Caco-2 (cell line): Measurements from ENCODE around the gene DCAF5. TPM values are rescaled to one million over a fixed set of nuclear protein-coding genes. Genes with fewer than 3 reads are reported as not detected.
A peak's percentile ranks its signal among the peaks of the same experiment; 100 is the strongest.

ENCODE experiments used
- BruUV-seq: library from RNA; stranded (reverse); fragments of 400-500 nt; replicated peaks from 2 replicates; lab custom pipeline; 2021; lab: Mats Ljungman, UMichigan
- CTCF ChIA-PET: fragments of 300-600 bp; sonication (Branson Sonifier 250); formaldehyde crosslinking; loops from one replicate; lab custom pipeline; 2022; ENCODE audit warnings: antibody characterized with exemption; lab: Charles Lee
- POLR2A ChIA-PET: fragments of 300-600 bp; sonication (Branson Sonifier 250); formaldehyde crosslinking; loops from one replicate; lab custom pipeline; 2022; ENCODE audit warnings: antibody characterized with exemption; lab: Charles Lee
- DNase-seq, 2 experiments: peaks; one replicate each; pipeline versions ENCODE4 v3.0.0 to v3.0.0-alpha.2; 2020 to 2022
- H3K27me3 ChIP-seq: replicated peaks from 2 replicates; pipeline ENCODE4 v1.6.0; 2011; ENCODE audit warnings: low read length; ENCODE audit not compliant: control insufficient read depth, insufficient read depth
- H3K36me3 ChIP-seq: 2 replicates; pipeline ENCODE4 v1.5.1; 2011; ENCODE audit warnings: low read length; ENCODE audit not compliant: control insufficient read depth, insufficient read depth
- H3K4me1 ChIP-seq: fragments of 250-450 bp; sonication (Bioruptor Pico); 2 replicates; pipeline ENCODE4 v1.5.1; 2020; ENCODE audit warnings: mild to moderate bottlenecking
- H3K4me3 ChIP-seq: 2 replicates; pipeline ENCODE4 v1.5.1; 2011; ENCODE audit warnings: low read depth, mild to moderate bottlenecking, control low read depth, low read length
- H3K9me3 ChIP-seq: fragments of 250-450 bp; sonication (Bioruptor Pico); 2 replicates; pipeline ENCODE4 v1.5.1; 2020; ENCODE audit warnings: mild to moderate bottlenecking, moderate library complexity
- H3K27ac Mint-ChIP-seq: one replicate; pipeline ENCODE4 v1.8.0; 2022; ENCODE audit warnings: mixed read lengths; ENCODE audit not compliant: unreplicated experiment
- H3K27me3 Mint-ChIP-seq: one replicate; pipeline ENCODE4 v1.8.0; 2022; ENCODE audit warnings: mixed read lengths; ENCODE audit not compliant: insufficient read depth, unreplicated experiment
- H3K36me3 Mint-ChIP-seq: one replicate; pipeline ENCODE4 v1.8.0; 2022; ENCODE audit warnings: mild to moderate bottlenecking, mixed read lengths; ENCODE audit not compliant: insufficient read depth, unreplicated experiment
- H3K4me1 Mint-ChIP-seq: one replicate; pipeline ENCODE4 v1.8.0; 2022; ENCODE audit warnings: low read depth, mixed read lengths; ENCODE audit not compliant: unreplicated experiment
- H3K4me3 Mint-ChIP-seq: one replicate; pipeline ENCODE4 v1.8.0; 2022; ENCODE audit warnings: mild to moderate bottlenecking, moderate library complexity, mixed read lengths; ENCODE audit not compliant: unreplicated experiment
- H3K9me3 Mint-ChIP-seq: one replicate; pipeline ENCODE4 v1.8.0; 2022; ENCODE audit warnings: mixed read lengths; ENCODE audit not compliant: unreplicated experiment
- intact Hi-C: fragments of 100-400 bp; cut with micrococcal nuclease; formaldehyde crosslinking; loops from one replicate; pipeline ENCODE4 v1.10.0; 2022; ENCODE audit not compliant: unreplicated experiment
- total RNA-seq: library from RNA; stranded (reverse); gene quantifications from 2 replicates; pipeline ENCODE4 v1.2.3, GENCODE V29; 2022
- TF ChIP-seq, protein P1 (sequence below), 2 experiments: fragments of 200-600 bp in 1 of 2; IDR thresholded peaks; 1 replicate in 1 of 2; 2 replicates in 1 of 2; pipeline versions ENCODE4 v1.5.1 to v1.8.0; 2011 to 2022; ENCODE audit warnings: antibody characterized with exemption in 1 of 2, control low read depth in 1 of 2, inconsistent platforms in 1 of 2, low read depth in 1 of 2, low read length in 1 of 2, mild to moderate bottlenecking in 1 of 2, moderate library complexity in 1 of 2; ENCODE audit not compliant: insufficient read depth in 1 of 2, severe bottlenecking in 1 of 2, unreplicated experiment in 1 of 2

Gene DCAF5
- total RNA-seq, 1 experiment from 2014 or later: 34.8 TPM

DNA sequence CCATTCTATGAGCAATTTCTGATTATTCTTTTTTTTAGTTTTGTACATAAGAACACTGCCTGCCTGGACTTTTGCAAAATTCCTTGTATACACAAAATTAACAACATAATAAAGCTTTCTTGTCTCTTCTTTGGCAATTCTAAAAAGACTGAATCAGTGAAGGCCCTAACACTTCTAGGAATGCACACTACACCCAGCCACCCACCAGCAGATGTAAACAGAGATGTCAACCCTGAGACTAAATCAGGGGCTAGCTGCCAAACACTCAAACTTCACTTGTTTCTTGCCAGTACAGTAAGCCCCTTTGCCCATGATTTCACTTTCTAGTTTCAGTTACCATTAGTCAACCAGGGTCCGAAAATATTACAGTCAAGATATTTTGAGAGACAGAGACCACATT, 15.5 kb downstream of the DCAF5 start:
- POLR2A ChIA-PET: interaction anchor here (0.6 kb wide), 1 partner anchor 260 kb away, joined by 4 read pairs; no protein-coding TSS in a partner anchor
- Histone ChIP-seq H3K9me3 (no peaks in the 10 kb centered on the region), H3K36me3 (no peaks in the 10 kb centered on the region; the same call in 1 of the 2 replicates), H3K4me3 (no peak overlapping the region), H3K27me3 (no peaks in the 10 kb centered on the region), H3K4me1 (no peaks in the 10 kb centered on the region)
- DNase-seq: no peak
- TF ChIP-seq, protein P1, sequence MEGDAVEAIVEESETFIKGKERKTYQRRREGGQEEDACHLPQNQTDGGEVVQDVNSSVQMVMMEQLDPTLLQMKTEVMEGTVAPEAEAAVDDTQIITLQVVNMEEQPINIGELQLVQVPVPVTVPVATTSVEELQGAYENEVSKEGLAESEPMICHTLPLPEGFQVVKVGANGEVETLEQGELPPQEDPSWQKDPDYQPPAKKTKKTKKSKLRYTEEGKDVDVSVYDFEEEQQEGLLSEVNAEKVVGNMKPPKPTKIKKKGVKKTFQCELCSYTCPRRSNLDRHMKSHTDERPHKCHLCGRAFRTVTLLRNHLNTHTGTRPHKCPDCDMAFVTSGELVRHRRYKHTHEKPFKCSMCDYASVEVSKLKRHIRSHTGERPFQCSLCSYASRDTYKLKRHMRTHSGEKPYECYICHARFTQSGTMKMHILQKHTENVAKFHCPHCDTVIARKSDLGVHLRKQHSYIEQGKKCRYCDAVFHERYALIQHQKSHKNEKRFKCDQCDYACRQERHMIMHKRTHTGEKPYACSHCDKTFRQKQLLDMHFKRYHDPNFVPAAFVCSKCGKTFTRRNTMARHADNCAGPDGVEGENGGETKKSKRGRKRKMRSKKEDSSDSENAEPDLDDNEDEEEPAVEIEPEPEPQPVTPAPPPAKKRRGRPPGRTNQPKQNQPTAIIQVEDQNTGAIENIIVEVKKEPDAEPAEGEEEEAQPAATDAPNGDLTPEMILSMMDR (IDR thresholded peaks at IDR 0.05; ENCODE audit: insufficient read depth in 1 of 2, low read depth in 1 of 2, low read length in 1 of 2, severe bottlenecking in 1 of 2, unreplicated experiment in 1 of 2): no peak
- H3K4me3 Mint-ChIP-seq: no peak overlapping the region
- no peak overlapping the region for H3K27ac Mint-ChIP-seq
- no peaks in the 10 kb centered on the region for H3K9me3 Mint-ChIP-seq
- no TSS peak for BruUV-seq
- H3K4me1 Mint-ChIP-seq: peaks cover 6% of the 10 kb centered on the region
- intact Hi-C loops: no loop called here
- no peaks in the 10 kb centered on the region for H3K36me3 Mint-ChIP-seq
- CTCF ChIA-PET: interaction anchor here (0.6 kb wide), 1 partner anchor 14 kb away, joined by 3 read pairs; no protein-coding TSS in a partner anchor
- no peaks in the 10 kb centered on the region for H3K27me3 Mint-ChIP-seq

DNA sequence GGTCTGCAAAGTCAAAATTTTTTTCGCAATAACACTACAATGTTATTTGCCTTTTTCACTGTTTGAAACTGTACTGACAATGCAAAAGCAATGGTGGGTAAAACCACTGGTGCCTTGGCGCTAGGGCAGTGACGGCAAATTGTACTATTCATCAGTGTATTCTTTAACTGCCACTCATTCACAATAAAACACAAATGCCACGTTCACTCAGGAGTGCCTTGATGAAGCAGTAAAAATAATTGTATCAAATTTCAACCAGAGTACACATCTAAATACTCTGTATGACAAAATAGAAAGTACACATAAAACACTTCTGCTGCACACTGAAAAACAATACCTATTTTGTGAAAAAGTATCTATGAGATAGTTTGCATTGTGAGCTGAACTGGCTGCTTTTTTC, 17.8 kb downstream of the DCAF5 start:
- TF ChIP-seq, protein P1 (IDR thresholded peaks at IDR 0.05; ENCODE audit: insufficient read depth in 1 of 2, low read depth in 1 of 2, low read length in 1 of 2, severe bottlenecking in 1 of 2, unreplicated experiment in 1 of 2): no peak
- H3K36me3 ChIP-seq: no peaks in the 10 kb centered on the region
- Mint-ChIP-seq H3K9me3 (no peaks in the 10 kb centered on the region), H3K4me1 (peaks cover 6% of the 10 kb centered on the region), H3K27ac (no peak overlapping the region), H3K36me3 (no peaks in the 10 kb centered on the region), H3K4me3 (no peak overlapping the region), H3K27me3 (no peaks in the 10 kb centered on the region)
- no peaks in the 10 kb centered on the region for H3K9me3 ChIP-seq
- ChIA-PET POLR2A (no interaction called here), CTCF (no interaction called here)
- H3K4me3 ChIP-seq: no peak overlapping the region
- intact Hi-C loops: no loop called here
- no TSS peak for BruUV-seq
- no peaks in the 10 kb centered on the region for H3K27me3 ChIP-seq
- DNase-seq: no peak
- H3K4me1 ChIP-seq: no peaks in the 10 kb centered on the region

DNA sequence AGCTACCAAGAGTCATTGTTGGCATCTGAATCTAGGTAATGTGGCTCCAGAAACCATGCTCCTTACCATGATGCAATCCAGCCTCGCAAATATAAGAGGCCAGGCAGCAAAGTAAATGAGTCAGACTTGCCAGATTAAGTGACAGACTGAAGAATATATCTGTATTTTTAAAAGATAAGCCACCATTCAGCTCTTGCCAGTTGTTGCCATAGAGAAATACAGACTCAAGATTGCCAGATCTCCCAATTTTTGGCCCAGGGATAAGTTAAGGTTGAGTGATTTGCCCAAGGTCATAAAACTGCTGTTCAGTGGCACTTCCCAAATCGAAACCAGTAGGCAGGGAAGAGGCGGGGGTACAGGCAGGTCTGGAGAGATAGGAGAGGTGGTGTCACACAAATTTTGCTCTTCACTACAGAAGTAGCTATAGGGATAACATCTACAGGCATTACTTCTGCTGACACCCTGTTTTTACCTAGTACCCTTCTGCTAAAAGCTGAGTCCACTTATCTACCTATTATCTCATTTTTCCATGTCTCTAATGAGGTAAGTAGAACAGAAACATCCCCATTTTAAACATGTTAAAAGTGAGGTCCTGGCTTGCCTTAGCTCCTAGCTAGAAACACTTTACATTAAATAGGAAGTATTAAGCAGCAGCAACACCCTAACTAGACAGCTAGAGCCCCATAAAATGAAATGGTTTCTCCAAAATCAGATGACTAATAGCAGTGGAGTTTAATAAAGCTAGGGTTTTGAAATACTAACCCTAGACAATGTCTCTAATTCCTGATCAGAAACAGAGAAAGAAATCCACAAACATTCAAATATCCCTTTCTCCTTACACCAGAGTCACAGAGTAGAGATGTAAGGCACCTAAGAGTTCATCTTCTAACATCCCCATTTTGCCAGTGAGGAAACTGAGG, 19.5 kb downstream of the DCAF5 start:
- peak overlapping the region; percentile 51 for H3K27ac Mint-ChIP-seq
- POLR2A ChIA-PET: no interaction called here
- BruUV-seq: no TSS peak
- no peaks in the 10 kb centered on the region for H3K36me3 ChIP-seq
- CTCF ChIA-PET: interaction anchor here (1.1 kb wide), 1 partner anchor 26 kb away, joined by 3 read pairs; no protein-coding TSS in a partner anchor
- no peaks in the 10 kb centered on the region for H3K27me3 ChIP-seq
- H3K4me1 Mint-ChIP-seq: peaks cover 13% of the 10 kb centered on the region
- H3K27me3 Mint-ChIP-seq: no peaks in the 10 kb centered on the region
- intact Hi-C loops: no loop called here
- H3K4me3 Mint-ChIP-seq: no peak overlapping the region
- TF ChIP-seq, protein P1 (IDR thresholded peaks at IDR 0.05; ENCODE audit: insufficient read depth in 1 of 2, low read depth in 1 of 2, low read length in 1 of 2, severe bottlenecking in 1 of 2, unreplicated experiment in 1 of 2): no peak
- peak in 1 of 2 experiments; percentile 6 for DNase-seq
- no peaks in the 10 kb centered on the region for H3K36me3 Mint-ChIP-seq
- no peaks in the 10 kb centered on the region for H3K9me3 Mint-ChIP-seq
- H3K4me1 ChIP-seq: no peaks in the 10 kb centered on the region; the same call in 1 of the 2 replicates
- no peak overlapping the region for H3K4me3 ChIP-seq
- H3K9me3 ChIP-seq: no peaks in the 10 kb centered on the region
